ENCODE data around the gene LRRC8B.

Gene LRRC8B

GRCh38 chr1:89604414-89604735 is 79.7 kb downstream of the LRRC8B start:
- TF ChIP-seq CTCF (IDR thresholded peaks at IDR 0.05): no peak

- no peak for TF ChIP-seq CTCF (IDR thresholded peaks at IDR 0.05)
Measured at GRCh38 chr1:89605692-89606091, 81.1 kb downstream of the LRRC8B start.

GRCh38 chr1:89606227-89606980 is 81.8 kb downstream of the LRRC8B start:
- no peak for TF ChIP-seq CTCF (IDR thresholded peaks at IDR 0.05)

- no peak for TF ChIP-seq CTCF (IDR thresholded peaks at IDR 0.05)
Measured at GRCh38 chr1:89607156-89607555, 82.5 kb downstream of the LRRC8B start.

- no peak for TF ChIP-seq CTCF (IDR thresholded peaks at IDR 0.05)
Measured at GRCh38 chr1:89607586-89608318, 83.1 kb downstream of the LRRC8B start.

- TF ChIP-seq CTCF (IDR thresholded peaks at IDR 0.05): no peak
Measured at GRCh38 chr1:89608319-89608983, 83.8 kb downstream of the LRRC8B start.

- no peak for TF ChIP-seq CTCF (IDR thresholded peaks at IDR 0.05)
Measured at GRCh38 chr1:89608984-89609725, 84.5 kb downstream of the LRRC8B start.

Data from LNCAP (cell line).